HFFc6 (cell line): Measurements from ENCODE around the gene GPC6. TPM values are rescaled to one million over a fixed set of nuclear protein-coding genes. Genes with fewer than 3 reads are reported as not detected.

Experiments
- DNase-seq: peaks from one replicate; pipeline ENCODE4 v3.0.0-alpha.2; 2018
- H3K27ac Mint-ChIP-seq: 2 replicates; pipeline ENCODE4 v1.8.0; 2020; ENCODE audit warnings: mild to moderate bottlenecking, mixed read lengths
- H3K27me3 Mint-ChIP-seq: 2 replicates; pipeline ENCODE4 v1.8.0; 2021; ENCODE audit warnings: mild to moderate bottlenecking, moderate library complexity, mixed read lengths; ENCODE audit not compliant: insufficient read depth
- H3K36me3 Mint-ChIP-seq: 2 replicates; pipeline ENCODE4 v1.8.0; 2021; ENCODE audit warnings: low read depth, mixed read lengths
- H3K4me1 Mint-ChIP-seq: 2 replicates; pipeline ENCODE4 v1.8.0; 2020; ENCODE audit warnings: low read depth, mixed read lengths
- H3K4me3 Mint-ChIP-seq: 2 replicates; pipeline ENCODE4 v1.8.0; 2020; ENCODE audit warnings: mild to moderate bottlenecking, moderate library complexity, mixed read lengths
- H3K9me3 Mint-ChIP-seq: 2 replicates; pipeline ENCODE4 v1.8.0; 2020; ENCODE audit warnings: mild to moderate bottlenecking, mixed read lengths
- CTCF ChIP-seq: fragments of 200-600 bp; sonication (generic); IDR thresholded peaks from 2 replicates; pipeline ENCODE4 v1.5.0; 2021; ENCODE audit warnings: antibody characterized with exemption, mild to moderate bottlenecking
- total RNA-seq, 6 experiments: library from RNA; stranded (reverse); fragmentation: NEBNext Ultra II Directional; extraction: Animal tissue kit (Norgen Biotek cat#: 25700); gene quantifications; 2 replicates in 1 of 6; 3 replicates in 5 of 6; pipeline ENCODE4 v1.2.3, GENCODE V29; 2021

Gene GPC6
- total RNA-seq, 6 experiments from 2014 or later: 3.0 to 5.3 (median 4.4) TPM

GRCh38 chr13:94030415-94031119 is 804.0 kb downstream of the GPC6 start:
- Mint-ChIP-seq H3K4me3 (no peak overlapping the region), H3K4me1 (no peaks in the 10 kb centered on the region), H3K27me3 (no peaks in the 10 kb centered on the region), H3K36me3 (no peaks in the 10 kb centered on the region), H3K9me3 (no peaks in the 10 kb centered on the region), H3K27ac (no peak overlapping the region)
- TF ChIP-seq CTCF: no peak
- no peak for DNase-seq

GRCh38 chr13:94031609-94032008 is 805.0 kb downstream of the GPC6 start:
- Mint-ChIP-seq H3K4me1 (no peaks in the 10 kb centered on the region), H3K9me3 (no peaks in the 10 kb centered on the region), H3K4me3 (no peak overlapping the region), H3K27me3 (no peaks in the 10 kb centered on the region), H3K27ac (no peak overlapping the region), H3K36me3 (no peaks in the 10 kb centered on the region)
- no peak for DNase-seq
- no peak for TF ChIP-seq CTCF

DNA sequence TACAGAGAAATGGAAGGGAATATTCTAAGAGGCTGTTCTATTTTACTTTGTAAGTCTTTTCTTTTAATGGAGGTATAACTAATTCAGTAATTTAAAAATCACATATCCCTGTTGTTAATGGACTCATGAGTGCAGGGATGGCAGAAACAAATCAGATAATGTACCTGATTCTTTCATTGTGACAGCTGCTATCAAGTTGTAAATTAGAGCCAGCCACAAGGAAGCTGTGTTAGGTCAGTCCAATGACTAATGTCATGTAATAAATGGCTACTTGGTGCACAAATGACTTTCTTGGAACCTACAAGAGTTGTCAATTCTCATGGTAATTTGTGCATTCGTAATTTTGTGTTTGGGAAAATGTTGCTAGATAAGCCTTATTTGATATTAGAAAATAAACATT is 806.5 kb downstream of the GPC6 start:
- Mint-ChIP-seq H3K4me3 (no peak overlapping the region), H3K9me3 (no peaks in the 10 kb centered on the region), H3K27me3 (no peaks in the 10 kb centered on the region), H3K27ac (no peak overlapping the region), H3K36me3 (no peaks in the 10 kb centered on the region), H3K4me1 (no peaks in the 10 kb centered on the region)
- no peak for DNase-seq
- no peak for TF ChIP-seq CTCF

DNA sequence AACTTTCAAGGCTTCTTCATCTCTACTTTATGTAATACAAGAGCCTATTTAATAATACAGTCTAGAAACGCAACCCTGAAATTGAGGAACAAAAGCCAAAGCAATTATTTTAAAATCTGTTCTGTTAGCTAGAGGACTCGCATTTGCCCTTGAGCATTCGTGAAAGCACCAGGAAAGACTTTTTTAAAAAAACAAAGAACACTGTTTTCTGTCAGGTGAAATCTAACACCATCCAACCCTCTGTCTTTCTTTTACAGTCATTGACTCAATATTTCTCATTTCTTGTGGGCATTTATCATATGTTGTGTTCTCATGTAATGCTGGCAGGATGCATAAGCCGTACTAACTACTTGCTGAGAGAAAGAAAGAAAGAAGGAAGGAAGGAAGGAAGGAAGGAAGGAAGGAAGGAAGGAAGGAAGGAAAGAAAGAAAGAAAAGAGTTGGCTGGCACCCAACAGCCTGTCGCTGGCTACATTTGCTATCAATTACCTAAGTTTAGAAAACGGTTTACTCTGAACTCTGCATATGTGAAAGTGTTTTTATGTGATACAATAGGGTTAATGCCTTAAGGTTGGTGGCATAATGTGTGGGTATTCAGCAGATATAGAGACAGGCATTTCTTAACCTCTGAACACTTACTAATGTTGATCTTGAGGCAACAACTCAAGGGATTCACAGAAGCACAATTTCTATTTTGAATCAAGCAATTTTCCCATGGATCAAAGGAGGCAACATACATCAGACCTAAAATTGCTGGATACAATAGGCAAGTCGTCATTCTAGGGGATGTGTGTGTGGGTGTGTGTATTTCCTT is 807.4 kb downstream of the GPC6 start:
- Mint-ChIP-seq H3K9me3 (no peaks in the 10 kb centered on the region), H3K27ac (no peak overlapping the region), H3K36me3 (no peaks in the 10 kb centered on the region), H3K4me3 (no peak overlapping the region), H3K4me1 (no peaks in the 10 kb centered on the region), H3K27me3 (no peaks in the 10 kb centered on the region)
- no peak for TF ChIP-seq CTCF
- no peak for DNase-seq

DNA sequence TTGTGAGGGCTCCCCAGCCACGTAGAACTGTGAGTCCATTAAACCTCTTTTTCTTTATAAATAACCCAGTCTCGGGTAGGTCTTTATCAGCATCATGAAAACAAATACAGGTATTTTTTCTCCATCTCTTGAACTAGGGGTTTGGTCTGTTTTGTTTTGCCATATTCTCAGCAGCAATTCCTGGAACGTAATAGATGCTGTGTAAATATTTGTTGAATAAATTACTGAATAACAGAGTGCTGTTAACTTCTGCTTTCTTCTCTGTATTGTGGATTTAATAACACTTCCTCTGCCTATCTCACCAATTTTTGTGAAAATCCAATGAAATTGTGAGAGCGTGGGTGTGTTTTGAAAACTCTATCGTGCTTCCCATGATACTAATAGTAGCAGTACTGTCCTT is 823.4 kb downstream of the GPC6 start:
- no peak for DNase-seq
- no peak overlapping the region for H3K27ac Mint-ChIP-seq
- no peak overlapping the region for H3K4me3 Mint-ChIP-seq
- H3K4me1 Mint-ChIP-seq: no peaks in the 10 kb centered on the region
- no peak for TF ChIP-seq CTCF
- H3K9me3 Mint-ChIP-seq: no peaks in the 10 kb centered on the region
- H3K36me3 Mint-ChIP-seq: no peaks in the 10 kb centered on the region
- peaks cover 2% of the 10 kb centered on the region; the same call in 1 of the 2 replicates for H3K27me3 Mint-ChIP-seq
